T-helper 2 cell treated with Interferon-gamma antibody and Interleukin-4, amounts not matched to agents 100 ng/mL and 5 ng/mL, for 36 hours (primary cell): Measurements from ENCODE around the gene POU2AF2. TPM values are rescaled to one million over a fixed set of nuclear protein-coding genes. Genes with fewer than 3 reads are reported as not detected.

Experiments used
- intact Hi-C: fragments of 100-400 bp; cut with micrococcal nuclease; formaldehyde crosslinking; loops from one replicate; pipeline ENCODE4 v1.15.1; 2023
- total RNA-seq: library from RNA; stranded (reverse); gene quantifications from 2 replicates; pipeline ENCODE4 v1.2.3, GENCODE V29; 2022

POU2AF2 gene
- total RNA-seq, 1 donor from 2014 or later = not detected

- intact Hi-C loops = no loop called here
Measured at GRCh38 chr11:111329306-111330204, 84.0 kb downstream of the POU2AF2 start.

DNA sequence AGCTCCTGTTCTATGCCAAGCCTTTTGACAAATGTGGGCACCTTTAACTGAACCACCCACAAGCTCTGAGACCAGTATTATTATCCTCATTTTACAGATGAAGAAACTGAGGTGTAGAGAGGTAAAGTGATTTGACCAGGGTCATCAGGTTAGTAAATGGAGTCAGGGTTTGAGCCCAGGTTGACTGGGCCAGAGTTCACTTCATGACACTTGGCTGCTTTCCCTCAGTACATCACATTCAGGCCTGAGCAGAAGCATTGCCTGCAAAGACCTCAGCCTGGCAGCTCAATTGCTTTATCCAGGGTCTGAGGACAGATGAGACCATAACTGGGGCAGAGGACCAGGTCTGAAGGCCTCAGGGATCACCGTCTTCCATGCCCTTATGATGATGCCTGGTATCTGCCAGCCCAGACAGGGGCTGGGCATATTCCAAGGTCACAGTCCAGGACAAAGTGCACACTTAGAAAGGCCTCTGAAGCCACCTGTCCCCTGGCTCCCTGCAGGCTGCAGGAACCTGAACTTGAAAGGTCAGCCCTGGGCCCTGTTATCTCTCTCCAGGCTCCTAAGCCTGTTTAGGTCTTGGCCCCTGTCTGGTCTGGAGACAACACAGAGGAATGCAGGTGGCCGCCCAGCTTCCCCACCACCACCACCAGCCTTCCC, 84.8 kb downstream of the POU2AF2 start:
- intact Hi-C loops = no loop called here

DNA sequence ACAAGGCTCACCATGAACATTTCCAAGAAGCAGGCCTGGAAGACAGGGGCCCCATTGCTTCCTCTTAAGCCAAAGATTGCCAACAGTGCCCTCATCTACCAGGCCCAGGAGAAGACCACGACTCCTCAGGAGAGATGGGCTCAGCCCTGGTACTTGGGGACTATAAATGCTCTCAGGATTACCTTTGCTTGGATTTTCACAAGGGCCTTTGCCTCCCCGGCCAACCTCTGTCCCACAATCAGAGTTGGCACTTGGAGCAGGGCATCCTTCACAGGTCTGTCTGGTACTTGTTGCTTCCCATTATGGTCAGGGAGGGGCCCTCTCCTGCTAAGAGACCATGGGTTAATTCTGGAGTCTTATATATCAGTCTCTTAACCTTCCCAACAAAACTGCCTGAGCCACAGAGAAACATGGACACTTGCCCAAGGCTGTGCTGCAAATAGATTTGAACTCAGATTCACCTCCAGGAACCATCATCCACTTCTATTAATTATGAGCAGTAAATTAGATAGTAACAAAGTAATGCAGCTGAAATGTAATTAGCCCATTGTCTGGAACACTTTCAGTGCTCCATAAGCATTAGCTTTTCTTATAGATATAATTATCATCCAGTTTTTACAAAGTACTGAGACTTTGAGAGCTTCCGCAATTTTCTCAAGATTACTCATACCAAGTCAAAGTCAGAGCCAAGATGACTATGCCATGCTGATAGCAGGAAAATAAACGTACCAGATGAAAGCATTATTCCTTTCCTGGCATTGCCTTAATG, 86.4 kb downstream of the POU2AF2 start:
- intact Hi-C loops = no loop called here

DNA sequence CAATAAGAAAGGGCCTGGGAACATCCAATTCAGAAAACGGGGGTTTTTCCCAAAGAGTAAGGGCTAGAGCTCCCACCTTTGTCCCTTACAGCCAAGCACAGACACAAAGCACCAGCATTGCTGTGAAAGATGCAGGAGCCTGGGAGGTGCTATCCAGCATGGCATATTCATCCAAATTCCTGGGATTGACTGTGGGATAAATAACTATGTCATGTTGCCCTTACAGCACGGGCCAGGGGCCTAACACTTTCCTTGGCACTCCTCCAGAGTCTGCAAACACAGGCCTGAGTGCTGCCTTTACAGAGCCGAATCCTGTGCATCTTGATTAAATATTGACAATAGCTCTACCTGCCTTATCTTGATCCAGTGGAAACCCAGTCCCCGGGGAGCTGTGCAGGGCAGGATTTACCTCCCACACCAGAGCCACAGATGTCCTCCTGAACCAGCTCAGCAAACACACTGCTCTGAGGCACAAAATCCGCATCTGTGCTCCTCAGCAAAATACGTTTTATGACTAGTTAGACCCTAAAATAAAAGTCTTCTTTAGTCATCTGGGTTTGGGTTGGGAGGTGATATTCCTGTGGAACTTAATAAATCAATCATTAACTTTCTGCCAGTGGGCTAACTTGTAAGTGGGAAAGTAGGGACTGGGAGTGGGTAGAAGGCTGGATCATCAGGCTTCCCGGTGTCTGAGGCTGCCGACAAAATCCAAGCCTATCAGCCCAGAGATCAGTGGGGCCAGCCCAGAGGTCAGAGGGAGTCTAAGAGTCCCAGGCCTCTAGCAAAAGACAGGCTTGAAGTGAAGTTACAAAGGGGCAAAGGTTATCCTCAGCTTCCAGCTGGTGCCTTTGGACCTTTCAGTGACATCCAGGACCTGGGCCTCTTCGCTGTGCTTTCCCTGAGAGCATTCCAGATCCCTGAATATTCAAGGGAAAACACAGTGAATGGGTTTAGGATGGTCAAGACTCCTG, 89.3 kb downstream of the POU2AF2 start:
- intact Hi-C loops = no loop called here

DNA sequence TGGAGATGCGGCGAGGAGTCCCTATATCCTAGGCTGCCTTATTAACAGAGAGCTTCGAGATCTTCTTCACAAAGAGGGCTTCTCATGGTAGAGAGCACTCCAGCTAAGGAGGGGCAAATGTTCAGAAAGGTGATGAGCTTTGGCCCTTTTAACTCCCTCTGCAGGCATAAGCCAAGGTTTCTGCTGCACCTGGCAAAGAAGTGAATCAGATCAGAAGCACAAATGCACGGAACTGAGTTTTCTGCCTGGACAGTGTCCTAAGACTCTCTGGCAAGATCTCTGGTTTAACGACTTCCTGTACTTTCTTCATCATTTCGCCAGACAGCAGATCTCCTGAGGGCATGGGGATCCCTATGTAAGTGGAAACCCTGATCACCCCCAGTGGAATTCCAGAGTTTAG, 90.0 kb downstream of the POU2AF2 start:
- intact Hi-C loops = no loop called here

Other genes starting within 250 kb of the POU2AF2 start
- not detected in 2 replicates for gene POU2AF3, start 52.8 kb downstream of the POU2AF2 start, total RNA-seq
- 2.6 and 3.3 TPM in 2 replicates for gene POU2AF1, start 133.6 kb downstream of the POU2AF2 start, total RNA-seq